Keratinocyte (primary cell): ENCODE measurements around the gene TIE1. TPM values are rescaled to one million over a fixed set of nuclear protein-coding genes. Genes with fewer than 3 reads are reported as not detected.

Experiments used
- DNase-seq: peaks from one replicate; pipeline ENCODE4 v3.0.0-alpha.2; 2011; ENCODE audit warnings: low read depth, missing footprints, low spot score
- FAIRE-seq: peaks from 2 replicates; lab custom pipeline; 2011; peaks lifted over from hg19 to GRCh38; lab: Jason Lieb, UNC
- H2AFZ ChIP-seq: 2 replicates; pipeline ENCODE4 v1.6.0; 2012; ENCODE audit warnings: low read length, control low read depth, inconsistent platforms; ENCODE audit not compliant: control insufficient read depth
- H3K27ac ChIP-seq: 2 replicates; pipeline ENCODE4 v1.5.1; 2011; ENCODE audit warnings: low read length; ENCODE audit not compliant: control insufficient read depth, insufficient read depth
- H3K27me3 ChIP-seq: 3 replicates; pipeline ENCODE4 v1.6.0; 2011; ENCODE audit warnings: low read length; ENCODE audit not compliant: control insufficient read depth, insufficient read depth; ENCODE audit errors: extremely low read depth
- H3K36me3 ChIP-seq, 2 experiments: 2 replicates in 1 of 2; 3 replicates in 1 of 2; pipeline ENCODE4 v1.5.1; 2011; ENCODE audit warnings: low read length in 2 of 2, mild to moderate bottlenecking in 1 of 2; ENCODE audit not compliant: control insufficient read depth in 2 of 2, insufficient read depth in 2 of 2; ENCODE audit errors: extremely low read depth in 1 of 2
- H3K4me1 ChIP-seq: 3 replicates; pipeline ENCODE4 v1.5.1; 2011; ENCODE audit warnings: low read length; ENCODE audit not compliant: control insufficient read depth, insufficient read depth; ENCODE audit errors: extremely low read depth
- H3K4me2 ChIP-seq: 3 replicates; pipeline ENCODE4 v1.6.0; 2011; ENCODE audit warnings: low read depth, low read length; ENCODE audit not compliant: control insufficient read depth, insufficient read depth; ENCODE audit errors: extremely low read depth
- H3K4me3 ChIP-seq, 3 experiments: fragments of 200-600 bp in 1 of 3; sonication (generic) in 1 of 3; 2 replicates in 2 of 3; 3 replicates in 1 of 3; pipeline ENCODE4 v1.5.1; 2011 to 2016; ENCODE audit warnings: low read length in 3 of 3, mild to moderate bottlenecking in 3 of 3, control low read depth in 2 of 3, inconsistent platforms in 1 of 3, low read depth in 1 of 3, mixed read lengths in 1 of 3, mixed run types in 1 of 3, moderate library complexity in 1 of 3; ENCODE audit not compliant: control insufficient read depth in 2 of 3, insufficient read depth in 2 of 3; ENCODE audit errors: extremely low read depth in 1 of 3
- H3K79me2 ChIP-seq: 2 replicates; pipeline ENCODE4 v1.6.0; 2012; ENCODE audit warnings: low read length; ENCODE audit not compliant: control insufficient read depth, insufficient read depth
- H3K9ac ChIP-seq: 3 replicates; pipeline ENCODE4 v1.6.0; 2011; ENCODE audit warnings: low read length; ENCODE audit not compliant: control insufficient read depth, insufficient read depth; ENCODE audit errors: extremely low read depth
- H3K9me1 ChIP-seq: 3 replicates; pipeline ENCODE4 v1.6.0; 2011; ENCODE audit warnings: low read length; ENCODE audit not compliant: control insufficient read depth, insufficient read depth; ENCODE audit errors: extremely low read depth
- H3K9me3 ChIP-seq: 2 replicates; pipeline ENCODE4 v1.5.1; 2012; ENCODE audit warnings: low read depth, low read length; ENCODE audit not compliant: control insufficient read depth
- H4K20me1 ChIP-seq: 3 replicates; pipeline ENCODE4 v1.6.0; 2011; ENCODE audit warnings: low read length; ENCODE audit not compliant: control insufficient read depth, insufficient read depth; ENCODE audit errors: extremely low read depth
- EZH2 ChIP-seq: IDR thresholded peaks from one replicate; pipeline ENCODE4 v1.6.1; 2012; ENCODE audit warnings: inconsistent platforms, mild to moderate bottlenecking, low read length, moderate library complexity
- dilution Hi-C: fragments of 300-500 bp; cut with MboI; formaldehyde crosslinking; loops from one replicate; pipeline ENCODE4 v1.7.0; 2020; ENCODE audit warnings: low sequenced_read_pairs; ENCODE audit not compliant: extremely low pct_ligation_motif_present
- polyA plus RNA-seq, 5 experiments: library from polyadenylated mRNA; depleted of rRNA in 3 of 5; stranded (reverse) in 3 of 5; stranded (forward) in 1 of 5; unstranded in 1 of 5; fragments of >200 nt; gene quantifications; 1 replicate in 1 of 5; 2 replicates in 3 of 5; 3 replicates in 1 of 5; pipeline versions ENCODE4 v1.2.1 to v1.2.3, GENCODE V29; 2011 to 2012; ENCODE audit warnings: missing spikeins in 2 of 5, low read depth in 1 of 5, low replicate concordance in 1 of 5
- TF ChIP-seq, protein P1 (sequence below), 3 experiments: IDR thresholded peaks in 1 of 3; conservative IDR thresholded peaks in 1 of 3; optimal IDR thresholded peaks in 1 of 3; 2 replicates in 2 of 3; 3 replicates in 1 of 3; pipeline versions ENCODE3 to v1.5.1; 2011; ENCODE audit warnings: low read length in 3 of 3, mild to moderate bottlenecking in 3 of 3, moderate library complexity in 2 of 3, control low read depth in 1 of 3, inconsistent platforms in 1 of 3; ENCODE audit not compliant: insufficient read depth in 2 of 3; ENCODE audit errors: extremely low read depth in 1 of 3

TIE1 gene
- polyA plus RNA-seq, 1 donor (not counting 4 experiments of a cell fraction or from before 2014, with no cell fraction given) = not detected

DNA sequence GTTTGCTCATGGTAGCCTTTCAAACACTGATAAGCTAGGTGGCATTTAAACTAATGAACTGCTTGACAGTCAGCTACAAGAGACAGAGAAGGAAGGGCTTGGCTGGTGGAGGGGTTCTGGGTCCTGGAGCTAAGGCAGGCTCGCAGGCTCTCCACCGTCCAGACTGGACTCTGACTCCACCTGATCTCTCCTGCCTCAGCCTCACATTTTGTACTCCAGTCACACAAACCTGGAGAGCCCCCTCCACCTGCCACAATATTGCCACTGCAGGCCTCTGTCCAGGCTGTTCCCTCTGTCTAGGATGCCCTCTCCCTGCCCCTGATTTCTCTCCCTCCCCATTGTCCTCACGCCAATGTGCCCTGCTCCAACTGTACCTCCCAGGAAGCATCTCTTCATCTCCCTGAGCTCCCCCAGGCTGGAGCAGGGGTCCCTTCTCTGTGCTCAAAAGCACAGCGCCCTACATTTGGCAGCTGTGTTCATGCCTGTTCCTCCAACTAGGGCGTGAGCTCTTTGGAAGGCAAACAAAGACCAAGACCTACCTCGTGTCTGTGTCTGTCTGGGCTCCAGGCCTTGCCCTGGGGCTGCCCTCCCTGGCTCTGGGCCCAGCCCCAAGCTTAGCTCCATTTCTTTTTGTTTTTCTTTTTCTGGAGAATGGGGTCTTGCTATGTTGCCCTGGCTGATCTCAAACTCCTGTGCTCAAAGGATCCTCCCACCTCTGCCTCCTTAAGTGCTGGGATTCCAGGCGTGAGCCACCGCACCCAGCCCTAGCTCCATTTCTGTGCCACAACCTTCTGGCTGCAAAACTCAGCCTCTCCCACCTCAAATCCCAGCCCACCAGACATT, 2.9 kb downstream of the TIE1 start:
- Histone ChIP-seq H3K27ac (no peak overlapping the region), H4K20me1 (no peaks in the 10 kb centered on the region), H3K36me3 (no peaks in the 10 kb centered on the region), H3K27me3 (peaks cover 8% of the 10 kb centered on the region), H3K4me1 (no peaks in the 10 kb centered on the region), H3K9ac (no peak overlapping the region), H3K4me2 (no peak overlapping the region), H3K9me1 (no peaks in the 10 kb centered on the region), H3K79me2 (no peaks in the 10 kb centered on the region), H3K4me3 (no peak overlapping the region), H3K9me3 (no peaks in the 10 kb centered on the region), H2AFZ (no peak overlapping the region)
- TF ChIP-seq EZH2 = no peak
- TF ChIP-seq, protein P1, sequence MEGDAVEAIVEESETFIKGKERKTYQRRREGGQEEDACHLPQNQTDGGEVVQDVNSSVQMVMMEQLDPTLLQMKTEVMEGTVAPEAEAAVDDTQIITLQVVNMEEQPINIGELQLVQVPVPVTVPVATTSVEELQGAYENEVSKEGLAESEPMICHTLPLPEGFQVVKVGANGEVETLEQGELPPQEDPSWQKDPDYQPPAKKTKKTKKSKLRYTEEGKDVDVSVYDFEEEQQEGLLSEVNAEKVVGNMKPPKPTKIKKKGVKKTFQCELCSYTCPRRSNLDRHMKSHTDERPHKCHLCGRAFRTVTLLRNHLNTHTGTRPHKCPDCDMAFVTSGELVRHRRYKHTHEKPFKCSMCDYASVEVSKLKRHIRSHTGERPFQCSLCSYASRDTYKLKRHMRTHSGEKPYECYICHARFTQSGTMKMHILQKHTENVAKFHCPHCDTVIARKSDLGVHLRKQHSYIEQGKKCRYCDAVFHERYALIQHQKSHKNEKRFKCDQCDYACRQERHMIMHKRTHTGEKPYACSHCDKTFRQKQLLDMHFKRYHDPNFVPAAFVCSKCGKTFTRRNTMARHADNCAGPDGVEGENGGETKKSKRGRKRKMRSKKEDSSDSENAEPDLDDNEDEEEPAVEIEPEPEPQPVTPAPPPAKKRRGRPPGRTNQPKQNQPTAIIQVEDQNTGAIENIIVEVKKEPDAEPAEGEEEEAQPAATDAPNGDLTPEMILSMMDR (optimal IDR thresholded peaks at IDR 0.05 in 1 of 3, IDR thresholded peaks at IDR 0.05 in 1 of 3, conservative IDR thresholded peaks at IDR 0.05 in 1 of 3; ENCODE audit: extremely low read depth in 1 of 3, insufficient read depth in 2 of 3, low read length in 3 of 3) = no peak
- no peak for FAIRE-seq
- DNase-seq = no peak
- dilution Hi-C loops = no loop called here

DNA sequence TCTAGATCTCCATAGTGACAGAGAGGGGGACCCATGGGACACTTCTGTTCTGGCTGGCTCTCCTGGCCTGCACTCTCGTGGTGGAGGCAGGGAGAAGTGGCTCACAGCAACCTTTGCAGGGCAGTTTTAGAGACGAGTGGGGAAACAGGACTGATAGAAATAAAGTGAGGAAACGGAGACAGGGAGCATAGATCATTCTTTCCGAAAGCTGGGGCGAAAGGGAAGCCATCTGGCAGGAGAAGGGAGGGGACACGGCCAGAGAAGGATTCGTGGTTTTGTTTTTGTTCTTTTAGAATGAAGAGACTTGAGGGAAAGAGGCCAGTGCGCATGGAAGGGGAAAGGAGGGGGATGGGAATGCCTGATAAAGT, 3.5 kb downstream of the TIE1 start:
- Histone ChIP-seq H3K27me3 (peaks cover 8% of the 10 kb centered on the region), H4K20me1 (no peaks in the 10 kb centered on the region), H3K4me3 (no peak overlapping the region), H3K9me1 (no peaks in the 10 kb centered on the region), H3K9me3 (no peaks in the 10 kb centered on the region), H3K4me2 (no peak overlapping the region), H3K27ac (no peak overlapping the region), H3K4me1 (no peaks in the 10 kb centered on the region), H3K9ac (no peak overlapping the region), H3K79me2 (no peaks in the 10 kb centered on the region), H2AFZ (no peak overlapping the region), H3K36me3 (no peaks in the 10 kb centered on the region)
- dilution Hi-C loops = no loop called here
- FAIRE-seq = no peak
- TF ChIP-seq, protein P1 (optimal IDR thresholded peaks at IDR 0.05 in 1 of 3, IDR thresholded peaks at IDR 0.05 in 1 of 3, conservative IDR thresholded peaks at IDR 0.05 in 1 of 3; ENCODE audit: extremely low read depth in 1 of 3, insufficient read depth in 2 of 3, low read length in 3 of 3) = no peak
- TF ChIP-seq EZH2 = no peak
- no peak for DNase-seq
